HepG2 (cell line): Measurements from ENCODE around the gene CEMP1. TPM values are rescaled to one million over a fixed set of nuclear protein-coding genes. Genes with fewer than 3 reads are reported as not detected.

Experiments
- ATAC-seq: fragments of 200-7000 bp; cut with Tn5 transposase; 3 replicates; pipeline ENCODE4 v1.9.1; 2020; ENCODE audit warnings: mild to moderate bottlenecking, moderate library complexity
- BruUV-seq: library from RNA; stranded (reverse); fragments of 400-500 nt; replicated peaks from 2 replicates; lab custom pipeline; 2021; lab: Mats Ljungman, UMichigan
- CTCF ChIA-PET: fragments of 300-600 bp; formaldehyde crosslinking; extraction: SDS; loops from one replicate; lab custom pipeline; 2021; ENCODE audit warnings: low total read pairs, inconsistent platforms, low intra/inter-chr PET ratio; lab: Yijun Ruan, JAX
- POLR2A ChIA-PET: fragments of 350-600 bp; sonication (Branson Sonifier 250); formaldehyde crosslinking; loops from one replicate; lab custom pipeline; 2020; ENCODE audit warnings: antibody characterized with exemption, inconsistent platforms; lab: Yijun Ruan, JAX
- DNase-seq: peaks from one replicate; pipeline ENCODE4 v3.0.0-alpha.2; 2015; ENCODE audit warnings: low spot score
- FAIRE-seq: peaks from 3 replicates; lab custom pipeline; 2011; peaks lifted over from hg19 to GRCh38; lab: Jason Lieb, UNC
- H2AFZ ChIP-seq: one replicate; pipeline ENCODE4 v1.6.1; 2011; ENCODE audit warnings: low read length, inconsistent platforms
- H3K27ac ChIP-seq: fragments of 300-600 bp; 3 replicates; pipeline ENCODE4 v1.8.0; 2011; ENCODE audit warnings: mixed run types, mild to moderate bottlenecking, mixed read lengths, low read length, inconsistent platforms; ENCODE audit not compliant: insufficient read depth; ENCODE audit errors: extremely low read length
- H3K27me3 ChIP-seq, 2 experiments: fragments of 200-600 bp in 1 of 2; 2 replicates in 1 of 2; 3 replicates in 1 of 2; pipeline versions ENCODE4 v1.6.0 to v1.8.0; 2011; ENCODE audit warnings: low read length in 2 of 2, mild to moderate bottlenecking in 2 of 2, moderate library complexity in 2 of 2, inconsistent platforms in 1 of 2; ENCODE audit not compliant: insufficient read depth in 2 of 2, control insufficient read depth in 1 of 2
- H3K36me3 ChIP-seq, 2 experiments: fragments of 200-600 bp in 1 of 2; replicated peaks in 1 of 2; 2 replicates in 1 of 2; 3 replicates in 1 of 2; pipeline versions ENCODE4 v1.5.1 to v1.8.0; 2011; ENCODE audit warnings: low read length in 2 of 2, inconsistent platforms in 1 of 2; ENCODE audit not compliant: insufficient read depth in 2 of 2, control insufficient read depth in 1 of 2
- H3K4me1 ChIP-seq: 2 replicates; pipeline ENCODE4 v1.5.1; 2012; ENCODE audit warnings: low read length, inconsistent platforms; ENCODE audit not compliant: insufficient read depth
- H3K4me2 ChIP-seq: 2 replicates; pipeline ENCODE4 v1.6.0; 2011; ENCODE audit warnings: low read depth, low read length, inconsistent platforms
- H3K4me3 ChIP-seq, 3 experiments: fragments of 200-600 bp in 1 of 3; sonication (generic), shearing (Covaris generic) in 1 of 3; replicated peaks in 1 of 3; 2 replicates each; pipeline ENCODE4 v1.5.1; 2011 to 2016; ENCODE audit warnings: low read length in 3 of 3, inconsistent platforms in 2 of 3, low read depth in 2 of 3, mild to moderate bottlenecking in 2 of 3, control low read depth in 1 of 3, mixed read lengths in 1 of 3; ENCODE audit not compliant: insufficient read depth in 1 of 3
- H3K79me2 ChIP-seq: one replicate; pipeline ENCODE4 v1.6.1; 2011; ENCODE audit warnings: low read length, inconsistent platforms; ENCODE audit not compliant: insufficient read depth
- H3K9ac ChIP-seq: 2 replicates; pipeline ENCODE4 v1.6.0; 2011; ENCODE audit warnings: mild to moderate bottlenecking, low read depth, low read length, inconsistent platforms; ENCODE audit not compliant: insufficient read depth
- H3K9me3 ChIP-seq: 2 replicates; pipeline ENCODE4 v1.5.1; 2012; ENCODE audit warnings: mild to moderate bottlenecking, low read length
- H4K20me1 ChIP-seq: 2 replicates; pipeline ENCODE4 v1.6.0; 2011; ENCODE audit warnings: inconsistent platforms, mild to moderate bottlenecking, low read length, moderate library complexity; ENCODE audit not compliant: insufficient read depth
- DPF2 ChIP-seq: sonication (generic); formaldehyde crosslinking; IDR thresholded peaks from 2 replicates; pipeline ENCODE4 v1.4.0; 2020; ENCODE audit warnings: mild to moderate bottlenecking, low read depth, missing genetic modification reagents, borderline replicate concordance
- GABPA ChIP-seq, 2 experiments: IDR thresholded peaks; 2 replicates each; pipeline ENCODE4 v1.6.1; 2011 to 2016; ENCODE audit warnings: low read depth in 2 of 2, low read length in 1 of 2, missing biosample characterization in 1 of 2, missing genetic modification characterization in 1 of 2
- HNF4A ChIP-seq: sonication (generic); formaldehyde crosslinking; IDR thresholded peaks from 2 replicates; pipeline ENCODE4 v1.4.0; 2020; ENCODE audit warnings: missing genetic modification reagents
- JUN ChIP-seq: sonication (generic); formaldehyde crosslinking; IDR thresholded peaks from 2 replicates; pipeline ENCODE4 v1.4.0; 2020; ENCODE audit warnings: mild to moderate bottlenecking, missing genetic modification reagents
- MXD4 ChIP-seq: IDR thresholded peaks from 2 replicates; pipeline ENCODE4 v1.6.1; 2016; ENCODE audit warnings: mild to moderate bottlenecking, missing biosample characterization, missing genetic modification reagents
- PAX8 ChIP-seq: sonication (generic); formaldehyde crosslinking; IDR thresholded peaks from 2 replicates; pipeline ENCODE4 v1.8.0; 2022; ENCODE audit warnings: mild to moderate bottlenecking, missing genetic modification reagents, borderline replicate concordance
- TCF7L2 ChIP-seq: IDR thresholded peaks from 2 replicates; pipeline ENCODE4 v1.6.1; 2011; ENCODE audit warnings: mild to moderate bottlenecking, low read depth, low read length, moderate library complexity
- ZNF260 ChIP-seq: sonication (generic); formaldehyde crosslinking; IDR thresholded peaks from 2 replicates; pipeline ENCODE4 v1.4.0; 2020; ENCODE audit warnings: missing genetic modification reagents, low read depth, mild to moderate bottlenecking, borderline replicate concordance
- WGBS: methylation state at CpG from one replicate; pipeline ENCODE4 v1.1.6; 2017; ENCODE audit warnings: low lambda C conversion rate; 5-methylcytosine and 5-hydroxymethylcytosine counted together
- in situ Hi-C: cut with HindIII; loops from 2 replicates; pipeline ENCODE4 v1.10.0; 2017; ENCODE audit warnings: low pct_unique_long_range_greater_than_20kb; ENCODE audit not compliant: extremely low pct_ligation_motif_present
- intact Hi-C: fragments of 100-400 bp; cut with micrococcal nuclease; formaldehyde crosslinking; loops from one replicate; pipeline ENCODE4 v1.10.0; 2022; ENCODE audit not compliant: unreplicated experiment
- polyA plus RNA-seq, 8 experiments: library from polyadenylated mRNA; depleted of rRNA in 3 of 8; stranded (reverse) in 7 of 8; unstranded in 1 of 8; fragments of >200 nt; fragmentation: Illumina TruSeq in 4 of 8; extraction: Trizol in 4 of 8; gene quantifications; 2 replicates each; pipeline versions ENCODE4 v1.2.1 to v1.2.3, GENCODE V29; 2011 to 2016; ENCODE audit warnings: low read depth in 4 of 8, missing spikeins in 1 of 8, mixed read lengths in 1 of 8; ENCODE audit not compliant: insufficient read depth in 1 of 8
- total RNA-seq, 5 experiments: library from RNA; depleted of rRNA; stranded (reverse); fragments of >200 nt; fragmentation: Illumina TruSeq; extraction: Trizol; gene quantifications; 2 replicates each; pipeline ENCODE4 v1.2.3, GENCODE V29; 2016; ENCODE audit warnings: low read depth in 1 of 5
- TF ChIP-seq, protein P1 (sequence below): sonication (generic); formaldehyde crosslinking; IDR thresholded peaks from 2 replicates; pipeline ENCODE4 v1.8.0; 2022; ENCODE audit warnings: missing genetic modification reagents, mild to moderate bottlenecking, borderline replicate concordance
- TF ChIP-seq, protein P2 (sequence below): sonication (generic); formaldehyde crosslinking; IDR thresholded peaks from 2 replicates; pipeline ENCODE4 v1.5.0; 2020; ENCODE audit warnings: missing genetic modification reagents, mild to moderate bottlenecking, borderline replicate concordance
- TF ChIP-seq, protein P3 (sequence below): sonication (generic); formaldehyde crosslinking; IDR thresholded peaks from 2 replicates; pipeline ENCODE4 v1.4.0; 2020; ENCODE audit warnings: mild to moderate bottlenecking, missing genetic modification reagents
- TF ChIP-seq, protein P4 (sequence below): sonication (generic); formaldehyde crosslinking; IDR thresholded peaks from 2 replicates; pipeline ENCODE4 v1.5.0; 2020; ENCODE audit warnings: missing genetic modification reagents, mild to moderate bottlenecking, borderline replicate concordance

Gene CEMP1
- total and polyA plus RNA-seq, 2 of the 13 experiments (the other 11 are each of a cell fraction or from before 2014, with no cell fraction given): not detected

DNA sequence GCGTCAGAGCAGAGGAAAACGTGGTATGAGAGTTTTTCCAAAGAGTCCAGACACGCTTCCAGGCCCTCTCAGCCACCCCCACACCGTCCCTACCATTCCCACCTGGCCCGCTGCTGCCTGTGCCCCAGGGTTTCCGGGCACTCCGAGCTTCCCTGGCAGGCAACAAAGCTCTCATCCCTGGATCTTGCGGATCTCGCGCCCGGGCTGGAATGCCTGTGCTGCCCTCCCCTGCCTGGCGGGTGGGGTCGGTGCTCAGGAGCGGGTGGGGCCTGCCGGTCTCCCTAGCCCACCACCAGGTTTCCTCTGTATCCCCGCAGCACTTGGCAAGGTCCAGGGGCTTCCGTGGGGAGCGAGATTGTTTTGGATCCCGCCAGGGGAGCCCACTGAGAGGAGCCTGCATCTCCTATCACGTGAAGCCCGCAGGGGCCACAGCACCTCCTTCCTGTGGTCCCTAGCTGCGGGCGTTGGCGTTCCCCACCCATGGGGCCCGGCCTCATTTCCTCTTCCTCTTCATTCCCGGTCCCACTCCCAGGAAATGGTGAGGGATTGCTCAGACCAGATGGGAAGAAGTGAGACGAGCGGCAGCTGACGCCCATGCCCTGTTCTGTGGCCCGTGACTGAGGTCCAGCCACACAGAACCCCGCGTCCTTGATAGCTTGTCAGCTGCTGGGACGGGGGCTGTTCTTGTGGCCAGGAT, 45.2 kb downstream of the CEMP1 start:
- H3K79me2 ChIP-seq: peaks cover 42% of the 10 kb centered on the region
- TF ChIP-seq GABPA (IDR thresholded peaks at IDR 0.05; ENCODE audit: low read depth, low read length) (0 out of 2 replicates have a peak, but pooled peaks have one; percentile 0), GABPA (CRISPR knock-in tag; IDR thresholded peaks at IDR 0.05; ENCODE audit: low read depth) (no peak), TCF7L2 (no peak)
- no peak overlapping the region for H3K4me3 ChIP-seq
- ChIA-PET CTCF (no interaction called here), POLR2A (interaction anchor here (1.0 kb wide), 1 partner anchor 234 kb away, joined by 5 read pairs; the partner anchor contains the start of gene ECI1)
- no peaks in the 10 kb centered on the region for H3K27me3 ChIP-seq
- FAIRE-seq (no peak), ATAC-seq (no peak), DNase-seq (no peak)
- no peak overlapping the region for H2AFZ ChIP-seq
- WGBS: 99% methylated on average over 12 of the region's 33 CpGs
- H3K9me3 ChIP-seq: no peaks in the 10 kb centered on the region
- H3K36me3 ChIP-seq: peaks cover 0 to 2% of the 10 kb centered on the region in 2 experiments; a peak in 1 of 5 replicates
- H3K9ac ChIP-seq: no peak overlapping the region
- H4K20me1 ChIP-seq: peaks cover 31% of the 10 kb centered on the region
- intact Hi-C loops (no loop called here), in situ Hi-C loops (no loop called here)
- peaks cover 61% of the 10 kb centered on the region for H3K4me1 ChIP-seq
- no peak overlapping the region for H3K4me2 ChIP-seq
- BruUV-seq: no TSS peak
- no peak overlapping the region for H3K27ac ChIP-seq

DNA sequence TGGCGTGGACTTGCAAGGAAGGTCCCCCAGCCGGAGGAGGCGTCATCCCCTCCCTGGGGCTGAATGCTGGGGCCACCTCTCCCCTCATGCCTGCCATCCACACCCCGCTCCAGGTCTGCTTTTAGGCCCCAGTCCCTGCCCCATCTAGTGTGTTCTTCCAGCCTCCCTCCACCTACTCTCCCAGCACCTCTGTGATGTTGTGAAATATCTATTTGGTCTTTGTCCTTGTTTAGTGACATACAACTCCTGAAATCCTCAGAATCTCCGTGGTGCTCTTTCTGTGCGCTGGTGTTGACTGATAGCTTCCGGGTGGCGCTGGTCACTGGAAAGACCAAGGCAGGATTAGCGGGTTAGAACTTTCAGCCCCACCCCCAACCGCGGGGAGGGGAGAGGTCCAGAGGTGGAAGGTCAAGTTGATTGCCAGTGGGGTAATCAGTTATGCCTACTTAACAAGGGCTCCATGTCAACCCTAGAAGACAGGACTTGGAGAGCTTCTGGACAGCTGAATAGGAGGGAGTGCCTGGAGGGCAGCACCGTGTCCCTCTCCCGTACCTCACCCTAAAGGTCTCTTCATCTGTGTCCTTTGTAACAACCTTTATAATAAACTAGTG, 46.2 kb downstream of the CEMP1 start:
- peak; percentile 99 for FAIRE-seq
- peaks cover 34% of the 10 kb centered on the region for H4K20me1 ChIP-seq
- TF ChIP-seq, protein P1, sequence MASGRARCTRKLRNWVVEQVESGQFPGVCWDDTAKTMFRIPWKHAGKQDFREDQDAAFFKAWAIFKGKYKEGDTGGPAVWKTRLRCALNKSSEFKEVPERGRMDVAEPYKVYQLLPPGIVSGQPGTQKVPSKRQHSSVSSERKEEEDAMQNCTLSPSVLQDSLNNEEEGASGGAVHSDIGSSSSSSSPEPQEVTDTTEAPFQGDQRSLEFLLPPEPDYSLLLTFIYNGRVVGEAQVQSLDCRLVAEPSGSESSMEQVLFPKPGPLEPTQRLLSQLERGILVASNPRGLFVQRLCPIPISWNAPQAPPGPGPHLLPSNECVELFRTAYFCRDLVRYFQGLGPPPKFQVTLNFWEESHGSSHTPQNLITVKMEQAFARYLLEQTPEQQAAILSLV (CRISPR knock-in tag): peak; percentile 34; the same call in 1 of the 2 replicates
- TF ChIP-seq, protein P2, sequence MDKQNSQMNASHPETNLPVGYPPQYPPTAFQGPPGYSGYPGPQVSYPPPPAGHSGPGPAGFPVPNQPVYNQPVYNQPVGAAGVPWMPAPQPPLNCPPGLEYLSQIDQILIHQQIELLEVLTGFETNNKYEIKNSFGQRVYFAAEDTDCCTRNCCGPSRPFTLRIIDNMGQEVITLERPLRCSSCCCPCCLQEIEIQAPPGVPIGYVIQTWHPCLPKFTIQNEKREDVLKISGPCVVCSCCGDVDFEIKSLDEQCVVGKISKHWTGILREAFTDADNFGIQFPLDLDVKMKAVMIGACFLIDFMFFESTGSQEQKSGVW (CRISPR knock-in tag): no peak
- TF ChIP-seq JUN (CRISPR knock-in tag) (0 out of 2 replicates have a peak, but pooled peaks have one; percentile 32), PAX8 (no peak), DPF2 (CRISPR knock-in tag) (peak; percentile 71; the same call in 1 of the 2 replicates), MXD4 (CRISPR knock-in tag) (peak; percentile 58; the same call in 1 of the 2 replicates), ZNF260 (no peak), HNF4A (CRISPR knock-in tag) (peak; percentile 88)
- TF ChIP-seq, protein P3, sequence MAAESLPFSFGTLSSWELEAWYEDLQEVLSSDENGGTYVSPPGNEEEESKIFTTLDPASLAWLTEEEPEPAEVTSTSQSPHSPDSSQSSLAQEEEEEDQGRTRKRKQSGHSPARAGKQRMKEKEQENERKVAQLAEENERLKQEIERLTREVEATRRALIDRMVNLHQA (CRISPR knock-in tag): no peak
- TF ChIP-seq, protein P4, sequence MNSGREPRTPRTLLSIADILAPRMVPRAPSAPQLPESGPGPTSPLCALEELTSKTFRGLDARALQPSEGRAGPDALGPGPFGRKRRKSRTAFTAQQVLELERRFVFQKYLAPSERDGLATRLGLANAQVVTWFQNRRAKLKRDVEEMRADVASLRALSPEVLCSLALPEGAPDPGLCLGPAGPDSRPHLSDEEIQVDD (CRISPR knock-in tag): no peak

More for the DNA sequence above, 46.2 kb downstream of the CEMP1 start:
- peaks cover 59% of the 10 kb centered on the region for H3K4me1 ChIP-seq
- intact Hi-C loops: no loop called here
- ATAC-seq: peak; percentile 86
- peaks cover 44% of the 10 kb centered on the region for H3K79me2 ChIP-seq
- no peaks in the 10 kb centered on the region for H3K27me3 ChIP-seq
- 0% methylated on average over 7 of the region's 13 CpGs for WGBS
- H3K9me3 ChIP-seq: no peaks in the 10 kb centered on the region
- peak overlapping the region; percentile 72 for H3K27ac ChIP-seq
- no peak overlapping the region for H2AFZ ChIP-seq
- H3K9ac ChIP-seq: peak overlapping the region; percentile 58
- no TSS peak for BruUV-seq
- peak overlapping the region; percentile 15 to 59 (median 35); a peak in 4 of 6 replicates for H3K4me3 ChIP-seq
- CTCF ChIA-PET: no interaction called here
- in situ Hi-C loops: no loop called here
- H3K36me3 ChIP-seq: peaks cover 0 to under 1% of the 10 kb centered on the region in 2 experiments; a peak in 2 of 5 replicates
- DNase-seq: peak; percentile 95
- POLR2A ChIA-PET: interaction anchor here (0.7 to 1.6 kb wide), 5 partner anchors 10 to 330 kb away, joined by 4 to 9 read pairs (median 6); partner anchors contain the start of genes ECI1, TBC1D24, TEDC2 and TRAF7
- peak overlapping the region; percentile 84 for H3K4me2 ChIP-seq
